Parathyroid adenoma (tissue), 2 donors: ENCODE measurements around the gene ARHGAP45.

Experiments
- H2AFZ ChIP-seq: fragments of 300-600 bp; sonication (generic); one replicate; pipeline ENCODE4 v1.7.0; 2017; ENCODE audit warnings: antibody characterized with exemption, mild to moderate bottlenecking
- H3K27ac ChIP-seq: fragments of 300-600 bp; sonication (generic); one replicate; pipeline ENCODE4 v1.7.0; 2017
- H3K27me3 ChIP-seq: fragments of 300-600 bp; sonication (generic); one replicate; pipeline ENCODE4 v1.7.0; 2017; ENCODE audit warnings: low read length; ENCODE audit not compliant: control insufficient read depth, insufficient read depth
- H3K36me3 ChIP-seq: fragments of 300-600 bp; sonication (generic); one replicate; pipeline ENCODE4 v1.7.0; 2017; ENCODE audit warnings: low read length; ENCODE audit not compliant: control insufficient read depth, insufficient read depth
- H3K4me1 ChIP-seq: fragments of 300-600 bp; sonication (generic); one replicate; pipeline ENCODE4 v1.7.0; 2017; ENCODE audit warnings: control low read depth
- H3K4me2 ChIP-seq: fragments of 300-600 bp; sonication (generic); one replicate; pipeline ENCODE4 v1.7.0; 2017; ENCODE audit warnings: low read length
- H3K4me3 ChIP-seq: fragments of 300-600 bp; sonication (generic); one replicate; pipeline ENCODE4 v1.7.0; 2017; ENCODE audit warnings: low read depth, low read length
- H3K79me2 ChIP-seq: fragments of 300-600 bp; sonication (generic); one replicate; pipeline ENCODE4 v1.7.0; 2017; ENCODE audit warnings: control low read depth
- H3K9ac ChIP-seq: fragments of 300-600 bp; sonication (generic); one replicate; pipeline ENCODE4 v1.7.0; 2017; ENCODE audit warnings: mild to moderate bottlenecking
- H3K9me3 ChIP-seq: fragments of 300-600 bp; sonication (generic); one replicate; pipeline ENCODE4 v1.7.0; 2017; ENCODE audit warnings: low read length; ENCODE audit not compliant: control insufficient read depth
- CTCF ChIP-seq: fragments of 300-600 bp; sonication (generic); IDR thresholded peaks from one replicate; pipeline ENCODE4 v1.7.0; 2017; ENCODE audit warnings: antibody characterized with exemption, mild to moderate bottlenecking
- donor health status: primary hyperparathyroidism.

ARHGAP45 gene

GRCh38 chr19:1119475-1120217 is 52.7 kb downstream of the ARHGAP45 start:
- Histone ChIP-seq H3K4me3 (no peak overlapping the region), H3K36me3 (no peaks in the 10 kb centered on the region)

DNA sequence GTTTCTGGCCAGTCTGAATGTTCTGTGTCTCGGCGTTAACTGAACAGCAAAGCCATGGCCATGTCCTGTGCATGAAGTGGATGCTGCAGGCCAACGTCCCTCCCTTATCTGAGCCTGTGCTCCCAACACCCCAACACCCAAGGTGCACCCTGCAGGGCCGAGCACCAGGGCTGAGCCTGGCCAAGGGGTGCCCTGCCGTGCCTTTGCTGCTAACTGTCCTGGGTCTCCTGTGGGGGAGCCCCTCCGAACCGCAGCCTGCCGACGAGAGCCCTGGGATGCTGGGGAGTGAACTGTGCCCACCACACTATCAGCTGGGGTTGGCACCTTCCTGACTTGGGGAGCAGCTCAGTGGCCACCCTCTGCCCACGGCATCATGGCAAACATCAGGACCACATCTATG is 54.4 kb downstream of the ARHGAP45 start:
- Histone ChIP-seq H3K79me2 (no peaks in the 10 kb centered on the region), H3K4me3 (no peak overlapping the region), H3K4me2 (no peak overlapping the region), H3K4me1 (no peaks in the 10 kb centered on the region), H3K36me3 (no peaks in the 10 kb centered on the region), H3K27ac (no peak overlapping the region), H2AFZ (no peak overlapping the region), H3K27me3 (no peaks in the 10 kb centered on the region), H3K9me3 (no peaks in the 10 kb centered on the region), H3K9ac (no peak overlapping the region)
- no peak for TF ChIP-seq CTCF

More at GRCh38 chr19:1119475-1120217, 52.7 kb downstream of the ARHGAP45 start:
- TF ChIP-seq CTCF, result no peak
- Histone ChIP-seq H3K27ac (no peak overlapping the region), H3K79me2 (no peaks in the 10 kb centered on the region), H3K9ac (no peak overlapping the region), H2AFZ (no peak overlapping the region), H3K4me2 (no peak overlapping the region), H3K9me3 (no peaks in the 10 kb centered on the region), H3K27me3 (no peaks in the 10 kb centered on the region), H3K4me1 (no peaks in the 10 kb centered on the region)

DNA sequence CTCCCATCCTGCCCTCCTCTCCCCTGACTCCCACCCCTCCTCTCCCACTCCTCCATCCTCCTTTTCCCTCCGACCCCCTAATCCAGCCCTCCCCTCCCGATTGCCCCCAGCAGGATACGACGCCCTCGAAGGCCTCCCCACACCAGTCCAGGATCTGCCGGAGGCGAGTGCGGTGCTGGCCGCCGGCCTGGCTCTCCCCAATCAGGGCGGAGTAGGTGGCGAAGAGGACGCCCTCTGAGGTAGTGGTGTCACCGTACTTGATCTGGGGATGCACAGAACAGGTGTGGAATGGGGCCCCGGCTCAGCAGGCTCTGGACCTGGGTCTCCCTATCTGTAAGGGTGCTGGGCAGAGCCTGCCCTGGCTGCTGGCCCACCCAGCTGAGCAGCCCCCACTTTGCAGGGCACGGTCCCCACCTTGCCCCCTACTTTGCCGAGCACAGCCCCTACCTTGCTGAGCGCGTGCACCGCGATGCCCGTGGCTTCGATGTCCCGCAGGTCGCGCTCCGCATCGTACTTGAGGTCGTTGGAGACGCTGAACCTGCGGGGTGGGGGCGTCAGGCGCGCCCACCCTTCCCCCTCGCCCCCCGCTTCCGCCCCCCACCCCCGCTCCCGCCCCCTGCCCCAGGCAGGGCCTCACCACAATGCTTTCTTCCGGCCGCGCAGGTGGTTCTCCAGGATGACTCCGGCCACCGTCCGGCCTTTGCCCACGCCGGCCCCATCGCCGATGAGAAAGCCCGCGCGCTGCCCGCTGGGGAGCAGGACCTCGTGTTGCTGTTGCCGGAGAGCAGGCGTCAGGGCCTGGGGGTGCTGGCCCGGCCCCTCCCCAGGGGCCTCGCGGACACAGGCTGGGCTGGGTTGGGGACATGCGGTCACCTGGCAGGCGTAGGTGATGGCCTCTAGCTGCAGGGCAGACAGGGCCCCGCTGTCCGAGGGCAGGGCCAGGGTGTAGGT is 55.3 kb downstream of the ARHGAP45 start:
- H2AFZ ChIP-seq, result no peak overlapping the region
- H3K27ac ChIP-seq, result no peak overlapping the region
- H3K4me3 ChIP-seq, result no peak overlapping the region
- H3K79me2 ChIP-seq, result no peaks in the 10 kb centered on the region
- no peak overlapping the region for H3K9ac ChIP-seq
- no peaks in the 10 kb centered on the region for H3K27me3 ChIP-seq
- no peak overlapping the region for H3K4me2 ChIP-seq
- no peaks in the 10 kb centered on the region for H3K36me3 ChIP-seq
- H3K9me3 ChIP-seq, result no peaks in the 10 kb centered on the region
- no peak for TF ChIP-seq CTCF
- no peaks in the 10 kb centered on the region for H3K4me1 ChIP-seq

GRCh38 chr19:1122972-1123363 is 56.0 kb downstream of the ARHGAP45 start:
- Histone ChIP-seq H3K9me3 (no peaks in the 10 kb centered on the region), H2AFZ (no peak overlapping the region), H3K27me3 (no peaks in the 10 kb centered on the region), H3K36me3 (no peaks in the 10 kb centered on the region), H3K4me2 (no peak overlapping the region), H3K9ac (no peak overlapping the region), H3K4me1 (no peaks in the 10 kb centered on the region), H3K79me2 (no peaks in the 10 kb centered on the region), H3K4me3 (no peak overlapping the region), H3K27ac (no peak overlapping the region)
- no peak for TF ChIP-seq CTCF
